ENCODE results near the gene ABHD8.
"Not testable (repeated sequence)": the region's sequence is repeated elsewhere in the genome, so short reads cannot be mapped to it uniquely, and the experiment has no call there.

ABHD8 gene

DNA sequence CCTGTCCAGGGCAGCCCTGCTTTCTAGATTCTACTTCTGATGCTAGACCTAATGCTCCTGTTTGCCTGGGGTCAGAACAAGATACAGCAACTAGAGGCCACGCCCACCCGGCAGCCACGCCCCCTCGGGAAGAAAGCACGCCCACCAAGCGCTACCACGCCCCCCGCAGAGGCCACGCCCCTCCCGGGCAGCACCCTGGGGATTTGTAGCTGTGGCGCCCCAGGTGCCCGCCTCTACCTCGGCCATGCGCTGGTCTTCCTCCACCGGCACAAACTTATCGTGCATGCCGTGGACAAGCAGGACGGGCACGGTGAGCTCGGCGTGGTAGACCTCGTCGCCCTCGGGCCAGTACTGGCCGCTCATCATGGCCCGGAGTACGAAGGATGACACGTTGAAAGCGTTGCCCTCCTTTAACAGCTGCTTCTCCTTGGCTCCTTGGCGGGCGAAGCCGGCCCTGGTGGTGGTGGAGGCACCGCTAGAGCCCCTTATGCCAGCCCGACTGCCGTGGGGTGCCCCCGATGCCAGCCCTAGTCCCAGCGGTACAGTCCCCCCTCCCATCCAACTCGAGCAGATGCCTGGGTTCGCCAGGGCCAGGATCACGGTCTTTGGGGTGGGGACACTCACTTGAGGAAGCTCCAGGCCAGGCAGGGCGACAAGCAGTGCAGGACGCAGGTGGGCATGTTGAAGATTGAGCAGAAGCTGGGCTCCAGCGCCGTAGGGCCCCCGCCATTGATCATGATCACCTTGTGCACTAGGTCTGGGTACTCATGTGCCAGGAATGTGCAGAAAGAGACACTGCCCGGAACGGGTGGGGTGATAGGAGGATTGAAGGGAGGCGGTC lies 9.0 kb downstream of the ABHD8 start:
- DNase-seq, result peak; percentile 84

DNA sequence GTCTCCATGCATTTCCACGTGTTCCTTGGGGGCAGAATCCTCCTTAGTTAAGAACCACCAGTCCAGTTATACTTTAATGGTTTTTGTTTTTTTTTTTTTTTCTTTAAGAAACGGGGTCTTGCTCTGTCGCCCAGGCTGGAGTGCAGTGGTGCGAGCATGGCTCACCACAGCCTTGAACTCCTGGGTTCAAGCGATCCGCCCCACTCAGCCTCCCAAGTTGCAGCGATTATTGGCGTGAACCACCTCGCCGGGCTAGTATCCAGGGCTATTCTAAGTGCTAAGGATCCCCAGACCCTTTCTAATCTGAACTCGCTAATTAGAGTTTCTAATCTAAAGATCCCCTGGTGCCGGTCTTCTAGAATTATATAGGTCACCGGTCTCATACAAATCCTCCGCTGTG lies 9.6 kb downstream of the ABHD8 start:
- no peak for DNase-seq

DNA sequence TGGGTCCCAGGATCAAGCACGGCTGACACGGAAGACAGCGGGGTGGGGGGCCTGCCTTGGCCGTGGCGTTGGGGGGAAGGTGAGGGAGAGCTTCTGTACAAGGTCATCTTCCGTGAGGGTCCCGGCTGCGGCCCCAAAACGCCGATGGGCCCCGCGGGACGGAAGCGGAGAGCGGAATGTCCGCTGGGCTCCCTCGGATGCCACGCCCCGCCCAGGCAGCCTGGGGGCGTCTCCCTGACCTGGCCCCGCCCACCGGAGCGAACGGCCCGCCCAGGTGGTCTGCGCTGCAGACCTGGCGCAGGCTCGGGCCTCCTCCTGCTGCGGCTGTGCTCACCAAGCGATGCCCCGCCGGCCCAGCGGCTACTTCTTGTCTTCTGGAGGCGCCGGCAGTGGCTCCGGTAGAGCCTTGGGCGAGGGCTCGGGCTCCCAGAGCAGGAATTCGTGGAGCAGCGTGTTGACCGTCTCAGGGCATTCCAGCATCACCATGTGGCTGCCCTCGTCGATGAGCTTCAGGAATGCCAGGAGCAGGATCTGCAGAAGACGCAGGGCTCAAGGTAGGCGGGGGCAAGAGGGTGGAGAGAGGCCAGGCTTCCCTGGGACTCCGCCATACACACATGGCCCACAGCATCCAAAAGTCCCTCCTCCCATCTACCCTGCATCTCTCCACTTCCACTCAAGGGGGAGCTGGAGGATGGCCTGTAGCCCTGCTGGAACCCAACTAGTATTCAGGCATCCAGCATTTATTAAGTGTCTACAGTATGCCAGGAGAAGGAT lies 10.7 kb downstream of the ABHD8 start:
- peak; percentile 92 for DNase-seq

DNA sequence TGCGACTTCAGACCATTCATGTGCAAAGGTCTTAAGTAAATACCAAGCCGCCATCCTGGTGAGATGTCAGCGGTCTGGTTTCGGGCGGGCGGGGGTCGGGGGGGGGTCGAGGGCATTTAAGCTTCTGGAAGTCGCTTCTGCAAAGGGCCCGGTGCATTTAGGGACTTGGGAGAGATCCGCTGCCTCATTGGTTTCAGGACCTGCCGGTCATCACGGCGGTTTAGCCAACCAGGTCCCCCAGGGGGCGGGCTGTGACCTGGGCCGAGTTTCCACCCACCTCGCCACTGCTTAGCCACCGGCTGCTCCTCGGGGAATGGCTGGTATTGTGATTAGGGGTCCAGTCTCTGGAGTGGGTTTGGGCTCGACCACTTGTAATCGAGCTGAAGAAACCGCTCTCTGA lies 13.7 kb downstream of the ABHD8 start:
- peak; percentile 76 for DNase-seq

DNA sequence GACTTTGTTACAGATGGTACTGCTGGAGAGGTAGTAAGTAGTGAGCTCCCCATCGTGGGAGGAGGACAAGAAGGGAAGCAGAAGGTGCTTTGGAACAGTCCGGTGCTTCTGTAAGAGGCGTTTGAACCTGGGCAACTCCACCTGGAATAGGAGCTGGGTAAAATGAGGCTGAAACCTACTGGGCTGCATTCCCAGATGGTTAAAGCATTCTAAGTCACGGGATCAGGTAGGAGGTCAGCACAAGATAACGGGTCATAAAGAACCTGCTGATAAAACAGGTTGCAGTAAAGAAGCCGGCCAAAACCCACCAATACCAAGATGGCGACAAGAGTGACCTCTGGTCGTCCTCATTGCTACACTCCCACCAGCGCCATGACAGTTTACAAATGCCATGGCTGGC lies 16.5 kb downstream of the ABHD8 start:
- DNase-seq, result no peak

DNA sequence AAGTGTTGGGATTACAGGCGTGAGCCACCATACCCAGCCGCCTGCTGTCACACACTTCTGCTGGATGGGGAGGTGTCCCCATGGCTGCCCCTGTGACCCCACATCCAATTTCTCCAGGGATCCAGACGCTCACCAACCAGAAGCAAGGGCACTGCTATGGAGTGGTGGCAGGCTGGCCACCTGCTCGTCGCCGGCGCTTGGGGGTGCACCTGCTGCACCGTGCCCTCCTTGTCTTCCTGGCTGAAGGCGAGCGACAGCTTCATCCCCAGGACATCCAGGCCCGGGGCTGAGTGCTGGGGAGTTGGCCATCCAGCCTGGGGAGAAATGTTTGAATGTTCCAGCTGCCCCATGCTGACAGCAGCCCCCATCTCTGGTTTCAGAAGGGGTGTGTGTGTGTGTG lies 17.0 kb downstream of the ABHD8 start:
- no peak for DNase-seq

DNA sequence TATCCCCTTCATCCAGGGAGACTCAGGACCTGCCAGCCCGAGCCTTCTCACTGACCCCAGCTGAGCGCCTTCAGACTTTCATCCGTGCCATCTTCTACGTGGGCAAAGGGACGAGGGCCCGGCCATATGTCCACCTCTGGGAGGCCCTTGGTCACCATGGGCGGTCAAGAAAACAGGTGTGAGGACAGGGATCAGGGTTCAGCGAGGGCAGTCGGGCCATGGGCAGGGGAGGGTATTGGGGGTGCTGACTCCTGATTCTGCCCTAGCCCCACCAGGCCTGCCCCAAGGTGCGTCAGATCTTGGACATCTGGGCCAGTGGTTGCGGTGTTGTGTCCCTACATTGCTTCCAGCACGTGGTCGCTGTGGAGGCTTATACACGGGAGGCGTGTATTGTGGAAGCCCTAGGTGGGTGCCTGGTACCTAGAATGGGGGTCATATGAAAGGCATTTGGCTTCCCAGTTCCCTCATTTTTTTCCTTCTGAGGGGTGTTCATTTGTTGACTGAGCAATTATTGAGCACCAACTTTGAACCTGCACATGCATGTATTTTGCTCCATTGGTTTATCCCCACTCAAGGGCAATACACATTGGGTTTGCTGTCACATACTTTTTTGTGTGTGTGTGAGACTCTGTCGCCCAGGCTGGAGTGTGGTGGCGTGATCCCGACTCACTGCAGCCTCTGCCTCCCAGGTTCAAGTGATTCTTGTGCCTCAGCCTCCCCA lies 17.6 kb downstream of the ABHD8 start:
- DNase-seq, result no peak

DNA sequence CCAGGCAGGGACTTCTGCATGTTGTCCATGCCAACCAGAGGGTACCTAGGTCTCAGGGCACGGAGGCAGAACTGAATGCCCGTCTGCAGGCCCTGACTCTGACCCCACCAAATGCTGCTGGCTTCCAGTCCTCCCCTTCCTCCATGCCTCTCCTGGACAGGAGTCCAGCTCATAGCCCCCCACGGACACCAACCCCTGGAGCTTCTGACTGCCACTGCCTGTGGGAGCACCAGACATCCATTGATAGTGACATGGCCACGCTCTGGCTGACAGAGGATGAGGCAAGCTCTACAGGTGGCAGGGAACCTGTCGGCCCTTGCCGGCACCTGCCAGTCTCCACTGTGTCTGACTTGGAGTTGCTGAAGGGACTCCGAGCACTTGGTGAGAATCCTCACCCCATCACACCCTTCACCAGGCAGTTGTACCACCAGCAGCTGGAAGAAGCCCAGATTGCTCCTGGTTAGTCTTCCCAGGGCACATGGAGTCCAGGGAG lies 19.7 kb downstream of the ABHD8 start:
- DNase-seq, result no peak

DNA sequence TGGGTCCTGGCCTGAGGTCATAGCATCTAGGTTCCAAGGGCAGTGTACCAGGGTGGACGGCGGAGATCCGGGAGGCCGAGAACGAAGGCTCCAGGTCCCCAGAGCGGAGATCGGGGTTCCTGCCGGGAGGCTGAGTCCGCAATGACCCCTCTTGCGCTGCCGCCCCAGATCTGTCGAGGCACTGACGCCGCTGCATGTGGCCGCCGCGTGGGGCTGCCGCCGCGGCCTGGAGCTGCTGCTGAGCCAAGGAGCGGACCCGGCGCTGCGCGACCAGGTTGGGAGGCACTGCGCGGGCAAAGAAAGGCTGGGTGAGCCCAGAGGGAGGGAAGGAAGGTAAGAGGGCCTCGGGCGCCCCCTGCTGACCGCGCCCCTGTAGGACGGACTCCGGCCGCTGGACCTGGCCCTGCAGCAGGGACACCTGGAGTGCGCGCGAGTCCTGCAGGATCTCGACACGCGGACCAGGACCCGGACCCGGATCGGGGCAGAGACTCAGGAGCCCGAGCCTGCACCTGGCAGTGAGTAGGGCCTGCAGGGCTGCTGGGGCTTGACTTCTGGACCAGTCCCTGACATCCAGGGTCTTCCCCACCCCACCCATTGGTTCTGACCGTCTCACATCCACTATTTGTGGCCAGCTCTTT lies 20.6 kb downstream of the ABHD8 start:
- peak; percentile 93 for DNase-seq

DNA sequence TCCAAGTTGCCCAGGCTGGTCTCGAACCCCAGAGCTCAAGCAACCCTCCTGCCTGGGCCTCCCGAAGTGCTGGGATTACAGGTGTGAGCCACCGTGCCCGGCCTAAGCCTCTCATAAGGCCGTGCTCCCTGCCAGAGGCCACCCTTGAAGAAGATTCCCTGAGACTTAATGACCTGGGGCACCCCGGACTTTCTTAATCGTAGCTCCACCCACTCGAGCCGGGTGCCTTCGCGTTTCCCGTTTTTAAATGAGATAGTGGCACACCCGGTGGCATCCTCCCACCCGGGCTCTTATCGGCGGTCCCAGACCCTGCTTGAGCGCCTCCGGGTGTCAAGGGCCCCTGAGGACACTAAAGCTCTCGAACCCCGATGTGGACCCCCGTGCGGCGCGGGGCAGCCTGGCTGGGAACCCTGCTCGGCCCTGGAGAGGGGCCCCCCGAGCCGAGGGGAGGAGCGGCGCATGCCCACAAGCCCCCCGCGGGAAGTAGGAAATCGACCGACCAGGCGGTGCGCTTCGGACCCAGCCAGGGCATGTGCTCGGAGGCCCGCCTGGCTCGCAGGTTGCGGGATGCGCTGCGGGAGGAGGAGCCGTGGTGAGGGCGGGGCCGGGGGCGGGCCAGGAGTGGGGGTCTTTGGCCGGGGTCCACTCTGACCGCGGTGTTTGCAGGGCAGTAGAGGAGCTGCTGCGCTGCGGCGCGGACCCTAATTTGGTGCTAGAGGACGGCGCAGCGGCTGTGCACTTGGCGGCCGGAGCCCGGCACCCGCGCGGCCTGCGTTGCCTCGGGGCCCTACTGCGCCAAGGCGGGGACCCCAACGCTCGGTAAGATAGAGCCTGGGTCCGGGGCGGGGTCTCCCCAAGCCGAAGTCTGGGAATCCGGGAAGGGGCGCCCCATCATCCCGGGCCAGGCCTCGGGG lies 21.6 kb downstream of the ABHD8 start, which contains the start of gene ANKLE1:
Gene ANKLE1 (plus strand): TSS at position 511 of the 914 bp plus-strand sequence. CDS start 20 bp downstream, at position 531.
- peak; percentile 78 for DNase-seq

DNA sequence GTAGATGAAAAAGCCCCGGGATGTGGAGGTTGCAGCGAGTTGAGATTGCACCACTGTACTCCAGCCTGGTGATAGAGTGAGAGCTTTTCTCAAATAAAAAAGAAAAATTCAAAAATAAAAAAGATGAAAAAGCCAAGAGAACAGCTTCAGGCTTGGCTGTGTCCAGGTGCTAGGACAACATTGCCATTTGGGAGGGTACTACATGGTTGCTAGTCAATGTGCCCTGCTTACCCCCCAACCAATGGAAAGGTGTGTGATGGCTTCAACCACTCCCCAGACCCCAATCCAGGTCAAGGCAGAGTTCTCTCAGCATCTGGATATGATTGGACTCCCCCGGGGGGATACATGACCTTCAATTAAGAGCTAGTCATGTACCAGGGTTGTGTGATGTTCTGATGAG lies 23.8 kb downstream of the ABHD8 start:
- no peak for DNase-seq

DNA sequence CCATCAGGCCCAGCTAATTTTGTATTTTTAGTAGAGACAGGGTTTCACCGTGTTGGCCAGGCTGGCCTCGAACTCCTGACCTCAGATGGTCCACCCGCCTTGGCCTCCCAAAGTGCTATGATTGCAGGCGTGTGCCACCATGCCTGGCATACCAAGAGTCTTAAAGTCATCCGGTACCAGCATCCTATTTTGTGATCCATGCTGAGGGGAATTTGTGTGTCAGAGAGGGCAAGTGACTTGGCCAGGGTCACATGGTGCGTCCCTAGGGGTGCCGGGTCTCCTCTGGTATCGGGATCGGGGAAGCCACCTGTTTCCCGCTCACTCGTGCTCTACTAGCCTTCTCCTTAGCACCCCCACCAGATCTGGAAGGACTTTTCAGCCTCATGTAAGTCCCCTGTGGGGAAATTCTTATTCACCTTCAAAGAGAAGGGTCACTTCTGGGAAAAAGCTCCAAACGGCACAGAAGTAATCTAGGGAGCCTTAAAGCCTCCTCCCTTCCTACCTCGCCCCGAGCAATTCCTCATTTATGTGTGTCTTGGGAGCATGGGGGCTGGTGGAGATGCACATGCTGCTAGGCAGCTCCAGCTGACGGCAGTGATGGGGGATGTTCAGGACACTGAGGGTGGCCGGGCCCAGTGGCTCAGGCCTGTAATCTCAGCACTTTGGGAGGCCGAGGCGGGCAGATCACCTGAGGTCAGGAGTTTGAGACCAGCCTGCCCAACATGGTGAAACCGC lies 27.6 kb downstream of the ABHD8 start:
- DNase-seq, result no peak

DNA sequence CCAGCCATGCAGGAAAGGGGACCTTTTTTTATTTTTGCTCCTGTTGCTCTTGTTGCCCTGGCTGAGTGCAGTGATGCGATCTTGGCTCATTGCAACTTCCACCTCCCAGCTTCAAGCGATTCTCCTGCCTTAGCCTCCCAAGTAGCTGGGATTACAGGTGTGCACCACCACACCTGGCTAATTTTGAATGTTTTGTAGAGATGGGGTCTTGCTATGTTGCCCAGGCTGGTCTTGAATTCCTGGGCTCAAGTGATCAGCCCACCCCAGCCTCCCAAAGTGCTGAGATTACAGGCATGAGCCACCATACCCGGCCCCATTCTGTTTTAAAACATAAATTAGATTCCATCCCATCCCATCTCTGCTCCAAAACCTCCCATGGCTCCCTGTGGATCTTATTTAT lies 28.3 kb downstream of the ABHD8 start:
- DNase-seq, result not testable (repeated sequence)

DNA sequence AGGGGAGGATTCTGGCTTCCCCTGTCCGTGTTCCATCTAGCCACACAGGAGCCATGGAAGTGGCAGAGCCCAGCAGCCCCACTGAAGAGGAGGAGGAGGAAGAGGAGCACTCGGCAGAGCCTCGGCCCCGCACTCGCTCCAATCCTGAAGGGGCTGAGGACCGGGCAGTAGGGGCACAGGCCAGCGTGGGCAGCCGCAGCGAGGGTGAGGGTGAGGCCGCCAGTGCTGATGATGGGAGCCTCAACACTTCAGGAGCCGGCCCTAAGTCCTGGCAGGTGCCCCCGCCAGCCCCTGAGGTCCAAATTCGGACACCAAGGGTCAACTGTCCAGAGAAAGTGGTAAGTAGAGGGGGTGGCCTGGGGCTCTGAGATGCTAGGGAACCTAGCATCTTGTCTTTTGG lies 34.5 kb downstream of the ABHD8 start:
- DNase-seq, result no peak

DNA sequence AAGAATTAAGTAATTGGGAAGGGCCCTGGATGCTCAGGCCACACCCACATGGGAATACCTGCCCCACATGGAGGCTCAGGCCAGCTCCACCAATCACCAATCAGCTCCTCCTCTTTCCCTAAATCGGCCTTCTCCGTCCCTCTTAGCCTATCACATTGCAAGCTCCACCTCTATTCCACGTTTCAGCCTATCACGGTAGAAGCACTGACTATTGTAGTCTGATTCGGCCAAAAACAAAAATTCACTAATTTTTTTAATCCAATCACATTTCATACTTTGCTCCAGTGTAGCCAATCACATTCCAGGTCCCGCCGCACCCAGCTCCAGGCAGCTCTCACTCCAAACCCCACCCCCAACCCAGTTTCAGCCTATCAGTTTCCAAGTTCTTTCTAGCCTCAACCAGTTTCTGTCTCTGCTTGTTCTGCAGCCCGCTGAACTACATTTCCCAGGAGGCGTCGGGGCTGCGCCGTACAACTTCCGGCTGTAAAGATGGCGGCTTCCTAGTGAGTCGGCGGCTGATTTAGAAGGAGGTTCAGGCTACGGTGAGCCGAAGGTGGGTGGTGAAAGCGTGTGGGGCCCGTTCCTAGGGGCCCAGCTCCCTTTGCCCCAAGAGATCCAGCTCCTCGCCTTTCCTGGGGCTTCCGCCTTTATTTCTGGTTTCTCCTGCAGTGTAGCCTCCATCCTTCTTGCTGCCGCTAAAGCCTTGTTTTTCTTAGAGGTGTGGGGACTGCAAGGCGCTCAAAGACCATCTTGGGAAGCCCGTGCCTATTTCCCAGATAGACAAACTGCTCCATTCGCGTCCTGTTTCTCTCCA lies 36.0 kb downstream of the ABHD8 start, which contains the start of gene BABAM1:
Gene BABAM1 (plus strand): TSS at position 469 of the 814 bp plus-strand sequence. CDS start 1,364 bp downstream, outside the sequence.
- peak; percentile 97 for DNase-seq

DNA sequence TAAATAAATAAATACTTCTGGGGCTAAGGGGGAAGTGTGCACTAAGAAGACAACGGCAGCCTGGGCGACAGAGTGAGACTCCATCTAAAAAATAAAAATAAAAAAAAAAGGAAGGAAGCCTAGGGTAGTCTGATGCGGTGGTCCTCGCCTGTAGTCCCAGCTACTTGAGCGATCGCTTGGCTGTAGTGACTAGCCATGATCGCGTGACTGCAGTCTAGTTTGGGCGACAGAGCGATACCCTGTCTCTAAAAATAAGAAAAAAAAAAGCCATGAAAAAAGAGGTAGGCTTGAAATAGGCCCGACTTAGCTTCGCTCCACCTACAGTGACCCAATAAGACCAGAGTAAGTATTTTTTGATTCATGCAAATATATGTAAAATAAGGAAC lies 36.6 kb downstream of the ABHD8 start:
- DNase-seq, result no peak

DNA sequence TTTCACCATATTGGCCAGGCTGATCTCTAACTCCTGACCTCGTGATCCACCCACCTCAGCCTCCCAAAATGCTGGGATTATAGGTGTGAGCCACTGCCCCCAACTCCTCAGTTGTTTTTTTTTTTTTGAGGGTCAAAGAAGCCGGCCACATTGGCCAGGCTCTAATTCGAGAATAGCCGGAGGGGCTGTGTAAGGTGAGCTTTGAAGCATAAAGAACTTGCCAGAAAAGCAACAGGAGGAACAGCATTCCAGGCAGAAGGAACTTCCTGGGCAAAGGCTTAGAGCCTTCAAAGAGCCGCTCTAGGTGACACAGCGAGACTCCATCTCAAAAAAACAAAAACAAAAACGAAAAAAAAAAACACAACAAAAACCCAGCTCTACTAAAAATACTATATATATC lies 37.2 kb downstream of the ABHD8 start:
- DNase-seq, result no peak

DNA sequence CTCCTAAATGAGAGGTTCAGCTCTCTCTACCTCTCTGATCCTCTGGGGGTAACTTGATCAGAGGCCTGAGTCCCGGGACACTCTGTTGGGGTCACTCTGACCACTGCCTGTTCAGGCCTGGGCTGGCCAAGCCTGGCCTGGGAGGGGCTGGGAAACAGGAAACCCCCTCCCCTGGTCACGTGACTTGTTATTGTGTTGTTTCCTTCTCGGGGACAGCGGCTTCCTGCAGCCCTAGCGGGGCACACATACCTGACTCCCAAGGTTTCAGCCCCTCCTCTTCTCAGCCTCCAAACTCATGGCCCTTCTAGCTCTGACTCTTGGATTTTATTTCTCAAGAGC lies 38.6 kb downstream of the ABHD8 start, which contains the start of gene USHBP1:
Gene USHBP1 (minus strand): TSS at position 105 of the 339 bp plus-strand sequence. CDS start 446 bp downstream, outside the sequence.
- no peak for DNase-seq

DNA sequence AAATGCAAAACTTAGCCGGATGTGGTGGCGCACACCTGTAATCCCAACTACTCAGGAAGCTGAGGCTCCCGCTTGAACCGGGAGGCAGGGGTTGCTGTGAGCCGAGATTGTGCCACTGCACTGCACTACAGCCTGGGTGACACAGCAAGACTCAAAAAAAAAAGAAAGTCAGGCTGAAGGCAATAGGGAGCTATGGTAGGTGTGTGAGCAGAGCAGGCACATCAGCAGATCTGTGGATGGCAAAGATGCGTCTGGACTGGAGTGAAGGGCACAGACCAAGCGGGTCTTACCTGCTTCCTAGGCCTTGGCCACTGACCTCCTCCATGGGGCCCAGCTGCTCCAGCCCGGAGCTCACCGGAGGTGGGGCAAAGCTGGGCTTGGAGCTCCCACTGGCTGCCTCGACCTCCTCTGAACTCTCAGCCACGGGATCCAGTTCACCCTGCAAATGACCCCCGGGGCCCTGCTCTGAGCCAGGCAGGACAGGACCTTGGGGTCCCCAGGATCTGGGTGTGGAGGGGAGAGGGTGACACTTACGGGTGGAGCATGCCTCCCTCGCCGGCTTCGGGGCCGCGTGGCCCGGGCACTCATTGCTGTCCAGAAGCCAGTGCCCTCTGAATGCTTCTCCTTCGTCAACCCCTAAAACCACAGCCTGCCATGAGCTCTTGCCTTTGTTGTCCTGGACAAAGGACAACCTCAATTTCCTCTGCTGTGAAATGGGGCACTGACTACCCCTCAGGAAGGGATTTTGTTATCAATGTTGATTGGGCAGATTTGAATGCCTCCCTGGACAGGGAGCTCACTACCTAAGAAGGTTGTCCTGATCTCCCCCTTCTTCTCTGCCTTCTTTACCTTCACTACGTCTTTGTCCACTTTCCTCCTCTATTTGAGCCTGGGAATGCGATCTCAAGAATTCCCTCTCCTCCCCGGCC lies 39.2 kb downstream of the ABHD8 start:
- DNase-seq, result no peak
